K562 (cell line): Measurements from ENCODE around the gene TRAF5. TPM values are rescaled to one million over a fixed set of nuclear protein-coding genes. Genes with fewer than 3 reads are reported as not detected.
A peak's percentile ranks its signal among the peaks of the same experiment; 100 is the strongest.
"Not testable (repeated sequence)": the region's sequence is repeated elsewhere in the genome, so short reads cannot be mapped to it uniquely, and the experiment has no call there.

Experiments
- ATAC-seq: fragments of 200-7000 bp; cut with Tn5 transposase; 3 replicates; pipeline ENCODE4 v1.9.1; 2020; ENCODE audit warnings: moderate library complexity
- BruUV-seq: library from RNA; stranded (reverse); fragments of 400-500 nt; replicated peaks from 2 replicates; lab custom pipeline; 2021; lab: Mats Ljungman, UMichigan
- CTCF ChIA-PET: fragments of 300-600 bp; formaldehyde crosslinking; extraction: SDS; loops from one replicate; lab custom pipeline; 2021; ENCODE audit warnings: low intra/inter-chr PET ratio; lab: Yijun Ruan, JAX
- POLR2A ChIA-PET: fragments of 300-600, 350-650 bp; sonication (Branson Sonifier 250); formaldehyde crosslinking; extraction: SDS; loops from one replicate; lab custom pipeline; 2021; ENCODE audit warnings: antibody characterized with exemption, inconsistent platforms; lab: Yijun Ruan, JAX
- DNase-seq, 4 experiments: peaks; one replicate each; pipeline versions ENCODE4 v3.0.0 to v3.0.0-alpha.2; 2011 to 2018; ENCODE audit warnings: low spot score in 3 of 4, mixed read lengths in 3 of 4; ENCODE audit errors: extremely low read depth in 1 of 4
- FAIRE-seq: peaks from 2 replicates; lab custom pipeline; 2011; peaks lifted over from hg19 to GRCh38; lab: Jason Lieb, UNC
- H2AFZ ChIP-seq: 2 replicates; pipeline ENCODE4 v1.6.0; 2011; ENCODE audit warnings: low read depth, low read length, control low read depth, inconsistent platforms
- H3K27ac ChIP-seq: fragments of 200-600 bp; 3 replicates; pipeline ENCODE4 v1.8.0; 2011; ENCODE audit warnings: low read depth, mild to moderate bottlenecking, control low read depth, inconsistent platforms, low read length, moderate library complexity, mixed read lengths; ENCODE audit errors: extremely low read depth
- H3K27me3 ChIP-seq, 2 experiments: fragments of 300-600 bp in 1 of 2; 2 replicates in 1 of 2; 3 replicates in 1 of 2; pipeline versions ENCODE4 v1.6.0 to v1.8.0; 2011; ENCODE audit warnings: inconsistent platforms in 2 of 2, low read length in 2 of 2, mild to moderate bottlenecking in 1 of 2, mixed read lengths in 1 of 2, moderate library complexity in 1 of 2; ENCODE audit not compliant: control insufficient read depth in 2 of 2, insufficient read depth in 2 of 2
- H3K36me3 ChIP-seq: fragments of 300-600 bp; 3 replicates; pipeline ENCODE4 v1.8.0; 2011; ENCODE audit warnings: mild to moderate bottlenecking, low read length, inconsistent platforms; ENCODE audit not compliant: control insufficient read depth, insufficient read depth
- H3K4me1 ChIP-seq, 2 experiments: fragments of 200-600 bp in 1 of 2; replicated peaks in 1 of 2; 2 replicates in 1 of 2; 3 replicates in 1 of 2; pipeline versions ENCODE4 v1.5.1 to v1.8.0; 2011; ENCODE audit warnings: inconsistent platforms in 2 of 2, low read length in 2 of 2, mild to moderate bottlenecking in 1 of 2, mixed read lengths in 1 of 2, moderate library complexity in 1 of 2; ENCODE audit not compliant: control insufficient read depth in 2 of 2, insufficient read depth in 2 of 2
- H3K4me2 ChIP-seq: 2 replicates; pipeline ENCODE4 v1.6.1; 2011; ENCODE audit warnings: low read length, control low read depth, inconsistent platforms, mixed read lengths; ENCODE audit not compliant: insufficient read depth
- H3K4me3 ChIP-seq: fragments of 200-600 bp; sonication (generic), shearing (Covaris generic); 2 replicates; pipeline ENCODE4 v1.5.1; 2016; ENCODE audit warnings: control low read depth, inconsistent platforms
- H3K79me2 ChIP-seq: fragments of 200-600 bp; 3 replicates; pipeline ENCODE4 v1.8.0; 2011; ENCODE audit warnings: low read length, inconsistent platforms; ENCODE audit not compliant: control insufficient read depth, insufficient read depth
- H3K9ac ChIP-seq, 2 experiments: 2 replicates each; pipeline versions ENCODE4 v1.6.0 to v1.6.1; 2011; ENCODE audit warnings: low read depth in 2 of 2, low read length in 2 of 2, control low read depth in 1 of 2, inconsistent platforms in 1 of 2, mild to moderate bottlenecking in 1 of 2, mixed read lengths in 1 of 2; ENCODE audit not compliant: insufficient read depth in 1 of 2
- H3K9me1 ChIP-seq: one replicate; pipeline ENCODE4 v1.6.0; 2011; ENCODE audit warnings: inconsistent platforms, mild to moderate bottlenecking, low read length, moderate library complexity; ENCODE audit not compliant: control insufficient read depth, insufficient read depth
- H3K9me3 ChIP-seq: replicated peaks from 2 replicates; pipeline ENCODE4 v1.5.1; 2011; ENCODE audit warnings: low read depth, low read length, inconsistent platforms; ENCODE audit not compliant: control insufficient read depth, insufficient read depth
- H4K20me1 ChIP-seq: replicated peaks from 2 replicates; pipeline ENCODE4 v1.6.1; 2011; ENCODE audit warnings: low read length, inconsistent platforms, mixed read lengths; ENCODE audit not compliant: control insufficient read depth, insufficient read depth
- HMG20A ChIP-seq: fragments of 450-650 bp; formaldehyde crosslinking; conservative IDR thresholded peaks from 2 replicates; pipeline ENCODE4 v1.4.0; 2020; ENCODE audit warnings: mild to moderate bottlenecking, mixed read lengths
- JUND ChIP-seq, 2 experiments: IDR thresholded peaks; 2 replicates in 1 of 2; 3 replicates in 1 of 2; pipeline ENCODE4 v1.6.1; 2011; ENCODE audit warnings: borderline replicate concordance in 2 of 2, low read depth in 2 of 2, low read length in 2 of 2, improper control_type of control experiment in 1 of 2, missing biosample characterization in 1 of 2, missing genetic modification characterization in 1 of 2, missing genetic modification reagents in 1 of 2
- KDM2B ChIP-seq: fragments of 250-450 bp; sonication (Bioruptor Pico); IDR thresholded peaks from 2 replicates; pipeline ENCODE4 v1.8.0; 2021; ENCODE audit warnings: mild to moderate bottlenecking, moderate library complexity
- KLF13 ChIP-seq: fragments of 450-650 bp; IDR thresholded peaks from 2 replicates; pipeline ENCODE4 v1.6.1; 2016; ENCODE audit warnings: missing genetic modification characterization, low read depth, mild to moderate bottlenecking, missing compliant biosample characterization, moderate library complexity, borderline replicate concordance
- SRSF9 ChIP-seq: fragments of 200-400 bp; formaldehyde crosslinking; IDR thresholded peaks from 2 replicates; pipeline ENCODE4 v1.6.1; 2017; ENCODE audit warnings: low read depth, low read length, borderline replicate concordance
- TCFL5 ChIP-seq: fragments of 250-450 bp; sonication (Bioruptor Pico); conservative IDR thresholded peaks from 2 replicates; pipeline ENCODE4 v1.6.1; 2021; ENCODE audit warnings: mild to moderate bottlenecking, moderate library complexity, matching md5 sums
- U2AF1 ChIP-seq: fragments of 200-400 bp; formaldehyde crosslinking; optimal IDR thresholded peaks from 2 replicates; pipeline ENCODE3; 2017; ENCODE audit warnings: mild to moderate bottlenecking, low read depth, low read length, moderate library complexity
- ZNF76 ChIP-seq: fragments of 250-450 bp; sonication (Bioruptor Pico); IDR thresholded peaks from 2 replicates; pipeline ENCODE4 v1.4.0; 2020; ENCODE audit warnings: mild to moderate bottlenecking, moderate library complexity, borderline replicate concordance
- WGBS: fragments of 100-300 bp; shearing (Covaris generic); methylation state at CpG from one replicate; pipeline ENCODE4 v1.1.6; 2016; ENCODE audit warnings: low coverage, mixed read lengths; ENCODE audit not compliant: insufficient coverage; ENCODE audit errors: missing lambda C conversion rate; 5-methylcytosine and 5-hydroxymethylcytosine counted together
- in situ Hi-C: fragments of 300-500 bp; cut with MboI; formaldehyde crosslinking; loops from 4 replicates; pipeline ENCODE4 v1.15.0; 2018; ENCODE audit warnings: inconsistent platforms, mixed read lengths
- intact Hi-C: fragments of 100-400 bp; cut with micrococcal nuclease; formaldehyde crosslinking; loops from 2 replicates; pipeline ENCODE4 v1.14.2; 2022
- polyA plus RNA-seq, 8 experiments: library from polyadenylated mRNA; depleted of rRNA in 4 of 8; stranded (reverse) in 5 of 8; unstranded in 3 of 8; fragments of >200 nt; fragmentation: Nextera tagmentation in 2 of 8; fragmentation: Illumina TruSeq in 1 of 8; extraction: Ambion mirVana in 2 of 8; extraction: Trizol in 1 of 8; gene quantifications; 2 replicates each; pipeline versions ENCODE4 v1.2.1 to v1.2.3, GENCODE V29; 2011 to 2014; ENCODE audit warnings: inconsistent platforms in 1 of 8, missing spikeins in 1 of 8
- total RNA-seq, 7 experiments: library from RNA; depleted of rRNA in 6 of 7; stranded (reverse); fragments of >200 nt in 6 of 7; fragmentation: Illumina TruSeq in 2 of 7; extraction: Trizol in 2 of 7; gene quantifications; 2 replicates each; pipeline versions ENCODE4 v1.2.1 to v1.2.3, GENCODE V29; 2011 to 2021; ENCODE audit warnings: low replicate concordance in 1 of 7

Gene TRAF5
- total and polyA plus RNA-seq, 9 of the 15 experiments (the other 6 are each of a cell fraction or from before 2014, with no cell fraction given): 2.0 to 9.3 (median 5.3) TPM

DNA sequence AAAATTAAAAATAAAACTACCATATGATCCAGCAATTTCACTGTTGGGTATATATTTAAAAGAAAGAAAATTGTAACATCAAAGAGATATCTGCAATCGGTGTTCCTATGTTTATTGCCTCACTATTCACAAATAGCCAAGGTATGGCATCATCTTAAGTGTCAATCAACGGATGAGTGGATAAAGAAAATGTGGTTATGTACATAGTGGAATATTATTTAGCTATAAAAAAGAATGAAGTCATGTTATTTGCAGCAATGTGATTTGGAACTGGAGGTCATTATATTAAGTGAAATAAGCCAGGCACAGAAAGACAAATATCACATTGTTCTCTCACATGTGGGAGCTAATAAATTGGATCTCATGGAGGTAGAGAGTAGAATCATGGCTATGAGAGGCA is 89.1 kb downstream of the TRAF5 start:
- BruUV-seq: no TSS peak
- no peak for TF ChIP-seq TCFL5 (CRISPR knock-in tag)
- TF ChIP-seq U2AF1: no peak
- no peak for TF ChIP-seq HMG20A (CRISPR knock-in tag)
- TF ChIP-seq KLF13: no peak
- TF ChIP-seq ZNF76 (CRISPR knock-in tag): no peak
- no peak for TF ChIP-seq KDM2B (CRISPR knock-in tag)
- TF ChIP-seq JUND (IDR thresholded peaks at IDR 0.05; ENCODE audit: borderline replicate concordance, low read depth, low read length): no peak
- no peak for TF ChIP-seq JUND (tag; IDR thresholded peaks at IDR 0.05; ENCODE audit: borderline replicate concordance, low read depth, low read length)
- no peak for TF ChIP-seq SRSF9
- ChIA-PET CTCF (no interaction called here), POLR2A (no interaction called here)
- no peaks in the 10 kb centered on the region for H3K4me1 ChIP-seq
- H3K9me1 ChIP-seq: no peaks in the 10 kb centered on the region
- no peak overlapping the region for H3K27ac ChIP-seq
- no peaks in the 10 kb centered on the region for H3K9me3 ChIP-seq
- 15% methylated on average over 2 of the region's 2 CpGs for WGBS
- H3K36me3 ChIP-seq: no peaks in the 10 kb centered on the region
- H3K4me2 ChIP-seq: no peak overlapping the region
- DNase-seq (no peak), FAIRE-seq (no peak), ATAC-seq (no peak)
- no peaks in the 10 kb centered on the region for H3K27me3 ChIP-seq
- in situ Hi-C loops: no loop called here
- H2AFZ ChIP-seq: no peak overlapping the region
- H4K20me1 ChIP-seq: no peaks in the 10 kb centered on the region
- H3K4me3 ChIP-seq: no peak overlapping the region
- no peaks in the 10 kb centered on the region for H3K79me2 ChIP-seq
- intact Hi-C loops: no loop called here
- no peak overlapping the region for H3K9ac ChIP-seq

DNA sequence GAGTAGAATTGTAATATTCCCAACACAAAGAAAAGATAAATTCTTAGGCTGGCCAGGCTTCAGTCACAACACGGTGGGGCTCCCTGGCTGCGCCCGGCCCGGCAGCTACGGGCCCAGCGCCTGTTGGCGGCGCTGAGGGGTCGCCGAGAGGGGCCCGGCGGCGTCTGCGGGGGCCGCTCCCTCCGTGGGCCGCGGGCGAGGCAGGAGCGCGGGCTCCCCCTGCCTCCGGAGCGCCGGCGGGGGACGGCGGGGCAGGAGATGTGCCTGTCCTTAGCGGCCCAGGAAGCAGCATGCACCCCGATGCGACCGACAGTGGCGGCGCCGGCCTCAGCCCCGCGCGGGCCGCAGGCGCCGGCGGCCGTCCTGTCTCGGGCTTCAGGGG is 89.6 kb downstream of the TRAF5 start:
- not testable (repeated sequence) for H3K27ac ChIP-seq, FAIRE-seq

More for the DNA sequence above, 89.6 kb downstream of the TRAF5 start:
- H3K4me2 ChIP-seq, H2AFZ ChIP-seq, CTCF ChIA-PET, intact Hi-C loops, H3K9ac ChIP-seq, POLR2A ChIA-PET, H3K27me3 ChIP-seq, H3K4me3 ChIP-seq, DNase-seq, H3K36me3 ChIP-seq, BruUV-seq, H3K9me3 ChIP-seq, H3K9me1 ChIP-seq, H4K20me1 ChIP-seq, H3K79me2 ChIP-seq, in situ Hi-C loops, H3K4me1 ChIP-seq: not testable (repeated sequence)
- peak; percentile 70 for ATAC-seq
- 78% methylated on average over 21 of the region's 43 CpGs for WGBS
